SK-N-SH treated with all-trans-retinoic acid at 6 μM for 48 hours (cell line): ENCODE data around the gene ITGBL1.

Experiments
- ARNTL ChIP-seq: fragments of 450-650 bp; formaldehyde crosslinking; IDR thresholded peaks from 2 replicates; pipeline ENCODE4 v1.5.0; 2020; ENCODE audit warnings: low read depth, mild to moderate bottlenecking, moderate library complexity, borderline replicate concordance
- PPARA ChIP-seq: fragments of 250-450 bp; sonication (Bioruptor Pico); IDR thresholded peaks from 2 replicates; pipeline ENCODE4 v1.5.0; 2020; ENCODE audit warnings: mild to moderate bottlenecking, borderline replicate concordance
- RARB ChIP-seq: fragments of 250-450 bp; sonication (Bioruptor Pico); IDR thresholded peaks from 2 replicates; pipeline ENCODE4 v1.8.0; 2021; ENCODE audit warnings: mild to moderate bottlenecking, moderate library complexity
- ZFP3 ChIP-seq: fragments of 250-450 bp; sonication (Bioruptor Pico); IDR thresholded peaks from 2 replicates; pipeline ENCODE4 v1.5.0; 2020; ENCODE audit warnings: mild to moderate bottlenecking, moderate library complexity
- TF ChIP-seq, protein P1 (sequence below): fragments of 250-450 bp; sonication (Bioruptor Pico); IDR thresholded peaks from 2 replicates; pipeline ENCODE4 v1.8.0; 2020; ENCODE audit warnings: mild to moderate bottlenecking, moderate library complexity, borderline replicate concordance
- TF ChIP-seq, protein P2 (sequence below): fragments of 250-450 bp; sonication (Bioruptor Pico); IDR thresholded peaks from 2 replicates; pipeline ENCODE4 v1.8.0; 2021; ENCODE audit warnings: low read depth, mild to moderate bottlenecking, moderate library complexity, borderline replicate concordance

DNA sequence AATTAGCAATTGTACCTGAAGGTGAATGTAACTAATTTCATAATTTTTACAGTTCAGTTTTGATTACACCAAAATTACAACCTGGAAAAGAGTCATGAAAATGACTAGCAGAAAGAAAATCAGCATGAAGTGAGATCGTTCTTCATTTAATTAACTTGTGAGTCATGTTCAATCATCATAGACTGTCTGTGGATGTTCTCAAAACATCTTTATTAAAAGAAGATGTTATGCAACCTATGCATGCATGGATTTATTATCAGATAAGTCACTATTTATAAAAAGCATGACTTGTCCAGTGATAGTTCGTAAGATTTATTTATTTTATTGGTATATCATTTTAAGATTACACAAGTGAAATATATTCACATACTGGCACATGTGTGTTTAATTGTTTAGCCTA lies 245.9 kb downstream of the ITGBL1 start:
- TF ChIP-seq PPARA (CRISPR knock-in tag): no peak
- TF ChIP-seq ARNTL: no peak
- TF ChIP-seq, protein P1, sequence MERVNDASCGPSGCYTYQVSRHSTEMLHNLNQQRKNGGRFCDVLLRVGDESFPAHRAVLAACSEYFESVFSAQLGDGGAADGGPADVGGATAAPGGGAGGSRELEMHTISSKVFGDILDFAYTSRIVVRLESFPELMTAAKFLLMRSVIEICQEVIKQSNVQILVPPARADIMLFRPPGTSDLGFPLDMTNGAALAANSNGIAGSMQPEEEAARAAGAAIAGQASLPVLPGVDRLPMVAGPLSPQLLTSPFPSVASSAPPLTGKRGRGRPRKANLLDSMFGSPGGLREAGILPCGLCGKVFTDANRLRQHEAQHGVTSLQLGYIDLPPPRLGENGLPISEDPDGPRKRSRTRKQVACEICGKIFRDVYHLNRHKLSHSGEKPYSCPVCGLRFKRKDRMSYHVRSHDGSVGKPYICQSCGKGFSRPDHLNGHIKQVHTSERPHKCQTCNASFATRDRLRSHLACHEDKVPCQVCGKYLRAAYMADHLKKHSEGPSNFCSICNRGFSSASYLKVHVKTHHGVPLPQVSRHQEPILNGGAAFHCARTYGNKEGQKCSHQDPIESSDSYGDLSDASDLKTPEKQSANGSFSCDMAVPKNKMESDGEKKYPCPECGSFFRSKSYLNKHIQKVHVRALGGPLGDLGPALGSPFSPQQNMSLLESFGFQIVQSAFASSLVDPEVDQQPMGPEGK (CRISPR knock-in tag): 0 out of 2 replicates have a peak, but pooled peaks have one; percentile 25
- TF ChIP-seq, protein P2, sequence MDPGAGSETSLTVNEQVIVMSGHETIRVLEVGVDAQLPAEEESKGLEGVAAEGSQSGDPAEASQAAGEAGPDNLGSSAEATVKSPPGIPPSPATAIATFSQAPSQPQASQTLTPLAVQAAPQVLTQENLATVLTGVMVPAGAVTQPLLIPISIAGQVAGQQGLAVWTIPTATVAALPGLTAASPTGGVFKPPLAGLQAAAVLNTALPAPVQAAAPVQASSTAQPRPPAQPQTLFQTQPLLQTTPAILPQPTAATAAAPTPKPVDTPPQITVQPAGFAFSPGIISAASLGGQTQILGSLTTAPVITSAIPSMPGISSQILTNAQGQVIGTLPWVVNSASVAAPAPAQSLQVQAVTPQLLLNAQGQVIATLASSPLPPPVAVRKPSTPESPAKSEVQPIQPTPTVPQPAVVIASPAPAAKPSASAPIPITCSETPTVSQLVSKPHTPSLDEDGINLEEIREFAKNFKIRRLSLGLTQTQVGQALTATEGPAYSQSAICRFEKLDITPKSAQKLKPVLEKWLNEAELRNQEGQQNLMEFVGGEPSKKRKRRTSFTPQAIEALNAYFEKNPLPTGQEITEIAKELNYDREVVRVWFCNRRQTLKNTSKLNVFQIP (CRISPR knock-in tag): no peak
- TF ChIP-seq RARB: no peak
- 0 out of 2 replicates have a peak, but pooled peaks have one; percentile 62 for TF ChIP-seq ZFP3 (CRISPR knock-in tag)
